WTC11 (cell line): ENCODE measurements around the gene CLCN1. TPM values are rescaled to one million over a fixed set of nuclear protein-coding genes. Genes with fewer than 3 reads are reported as not detected.

ENCODE experiments used
- ATAC-seq: fragments of 200-7000 bp; cut with Tn5 transposase; 2 replicates; pipeline ENCODE4 v1.10.0; 2021; ENCODE audit warnings: mild to moderate bottlenecking, moderate library complexity
- CTCF ChIA-PET: fragments of 300-600 bp; sonication (Branson Sonifier 250); formaldehyde crosslinking; loops from one replicate; lab custom pipeline; 2021; ENCODE audit warnings: antibody characterized with exemption; lab: Charles Lee
- POLR2A ChIA-PET: fragments of 350-600 bp; sonication (Branson Sonifier 250); formaldehyde crosslinking; loops from one replicate; lab custom pipeline; 2021; ENCODE audit warnings: antibody characterized with exemption; lab: Charles Lee
- DNase-seq: peaks from one replicate; pipeline ENCODE4 v3.0.0; 2021; ENCODE audit warnings: low spot score
- H3K27ac Mint-ChIP-seq: 2 replicates; pipeline ENCODE4 v1.8.0; 2021; ENCODE audit warnings: mixed read lengths
- H3K27me3 Mint-ChIP-seq: 2 replicates; pipeline ENCODE4 v1.8.0; 2021; ENCODE audit warnings: low read depth, mild to moderate bottlenecking, moderate library complexity, mixed read lengths
- H3K36me3 Mint-ChIP-seq: 2 replicates; pipeline ENCODE4 v1.8.0; 2021; ENCODE audit warnings: mixed read lengths
- H3K4me1 Mint-ChIP-seq: 2 replicates; pipeline ENCODE4 v1.8.0; 2022; ENCODE audit warnings: mixed read lengths
- H3K4me3 Mint-ChIP-seq: 2 replicates; pipeline ENCODE4 v1.8.0; 2021; ENCODE audit warnings: mild to moderate bottlenecking, moderate library complexity, mixed read lengths
- H3K9me3 Mint-ChIP-seq: 2 replicates; pipeline ENCODE4 v1.8.0; 2021; ENCODE audit warnings: mixed read lengths
- CBFB ChIP-seq: sonication (generic); formaldehyde crosslinking; IDR thresholded peaks from 2 replicates; pipeline ENCODE4 v1.8.1; 2022; ENCODE audit warnings: mild to moderate bottlenecking, low read depth, missing genetic modification reagents
- CREM ChIP-seq: sonication (generic); formaldehyde crosslinking; IDR thresholded peaks from 2 replicates; pipeline ENCODE4 v1.8.1; 2022; ENCODE audit warnings: mild to moderate bottlenecking, missing genetic modification reagents, moderate library complexity
- EMX1 ChIP-seq: fragments of 250-450 bp; sonication (Bioruptor Pico); IDR thresholded peaks from 2 replicates; pipeline ENCODE4 v1.8.0; 2021; ENCODE audit warnings: mild to moderate bottlenecking
- FOXP1 ChIP-seq: sonication (generic); formaldehyde crosslinking; IDR thresholded peaks from 2 replicates; pipeline ENCODE4 v1.8.0; 2022; ENCODE audit warnings: missing genetic modification reagents, mild to moderate bottlenecking, moderate library complexity, borderline replicate concordance
- JUN ChIP-seq: sonication (generic); formaldehyde crosslinking; IDR thresholded peaks from 2 replicates; pipeline ENCODE4 v1.8.0; 2023; ENCODE audit warnings: mild to moderate bottlenecking, missing genetic modification reagents
- NFE2L1 ChIP-seq: sonication (generic); formaldehyde crosslinking; IDR thresholded peaks from 2 replicates; pipeline ENCODE4 v1.8.1; 2023; ENCODE audit warnings: missing genetic modification reagents
- NR1H2 ChIP-seq: sonication (generic); formaldehyde crosslinking; IDR thresholded peaks from 2 replicates; pipeline ENCODE4 v1.9.0; 2021; ENCODE audit warnings: mild to moderate bottlenecking, moderate library complexity, missing genetic modification reagents
- PRRX2 ChIP-seq: fragments of 250-450 bp; sonication (Bioruptor Pico); IDR thresholded peaks from 2 replicates; pipeline ENCODE4 v1.8.0; 2021; ENCODE audit warnings: mild to moderate bottlenecking
- RELA ChIP-seq: sonication (generic); formaldehyde crosslinking; IDR thresholded peaks from 2 replicates; pipeline ENCODE4 v1.8.1; 2022; ENCODE audit warnings: missing genetic modification reagents, mild to moderate bottlenecking, borderline replicate concordance
- SP1 ChIP-seq: sonication (generic); formaldehyde crosslinking; conservative IDR thresholded peaks from 2 replicates; pipeline ENCODE4 v1.8.1; 2022; ENCODE audit warnings: missing genetic modification reagents
- TEAD1 ChIP-seq: sonication (generic); formaldehyde crosslinking; IDR thresholded peaks from 2 replicates; pipeline ENCODE4 v1.8.0; 2022; ENCODE audit warnings: mild to moderate bottlenecking, missing genetic modification reagents
- ZNF232 ChIP-seq: sonication (generic); formaldehyde crosslinking; IDR thresholded peaks from 2 replicates; pipeline ENCODE4 v1.8.0; 2022; ENCODE audit warnings: mild to moderate bottlenecking, missing genetic modification reagents
- ZSCAN18 ChIP-seq: fragments of 250-450 bp; sonication (Bioruptor Pico); IDR thresholded peaks from 2 replicates; pipeline ENCODE4 v2.1.2; 2022; ENCODE audit warnings: mild to moderate bottlenecking, moderate library complexity
- total RNA-seq: library from RNA; stranded (reverse); gene quantifications from 3 replicates; pipeline ENCODE4 v1.2.3, GENCODE V29; 2021
- TF ChIP-seq, protein P1 (sequence below): fragments of 250-450 bp; sonication (Bioruptor Pico); IDR thresholded peaks from 2 replicates; pipeline ENCODE4 v1.9.0; 2021; ENCODE audit warnings: mild to moderate bottlenecking
- TF ChIP-seq, protein P2 (sequence below): sonication (generic); formaldehyde crosslinking; conservative IDR thresholded peaks from 2 replicates; pipeline ENCODE4 v1.8.1; 2023; ENCODE audit warnings: mild to moderate bottlenecking, low read depth, missing genetic modification reagents, moderate library complexity
- TF ChIP-seq, protein P3 (sequence below): sonication (generic); formaldehyde crosslinking; IDR thresholded peaks from 2 replicates; pipeline ENCODE4 v1.8.1; 2023; ENCODE audit warnings: mild to moderate bottlenecking, missing genetic modification reagents
- TF ChIP-seq, protein P4 (sequence below): fragments of 250-450 bp; sonication (Bioruptor Pico); conservative IDR thresholded peaks from 2 replicates; pipeline ENCODE4 v1.9.0; 2021; ENCODE audit warnings: mild to moderate bottlenecking
- TF ChIP-seq, protein P5 (sequence below): sonication (generic); formaldehyde crosslinking; IDR thresholded peaks from 2 replicates; pipeline ENCODE4 v1.8.0; 2022; ENCODE audit warnings: mild to moderate bottlenecking, missing genetic modification reagents
- TF ChIP-seq, protein P6 (sequence below): sonication (generic); formaldehyde crosslinking; IDR thresholded peaks from 2 replicates; pipeline ENCODE4 v1.8.1; 2022; ENCODE audit warnings: missing genetic modification reagents, borderline replicate concordance

The CLCN1 gene
- total RNA-seq, 1 experiment from 2014 or later, result 0.28 TPM

DNA sequence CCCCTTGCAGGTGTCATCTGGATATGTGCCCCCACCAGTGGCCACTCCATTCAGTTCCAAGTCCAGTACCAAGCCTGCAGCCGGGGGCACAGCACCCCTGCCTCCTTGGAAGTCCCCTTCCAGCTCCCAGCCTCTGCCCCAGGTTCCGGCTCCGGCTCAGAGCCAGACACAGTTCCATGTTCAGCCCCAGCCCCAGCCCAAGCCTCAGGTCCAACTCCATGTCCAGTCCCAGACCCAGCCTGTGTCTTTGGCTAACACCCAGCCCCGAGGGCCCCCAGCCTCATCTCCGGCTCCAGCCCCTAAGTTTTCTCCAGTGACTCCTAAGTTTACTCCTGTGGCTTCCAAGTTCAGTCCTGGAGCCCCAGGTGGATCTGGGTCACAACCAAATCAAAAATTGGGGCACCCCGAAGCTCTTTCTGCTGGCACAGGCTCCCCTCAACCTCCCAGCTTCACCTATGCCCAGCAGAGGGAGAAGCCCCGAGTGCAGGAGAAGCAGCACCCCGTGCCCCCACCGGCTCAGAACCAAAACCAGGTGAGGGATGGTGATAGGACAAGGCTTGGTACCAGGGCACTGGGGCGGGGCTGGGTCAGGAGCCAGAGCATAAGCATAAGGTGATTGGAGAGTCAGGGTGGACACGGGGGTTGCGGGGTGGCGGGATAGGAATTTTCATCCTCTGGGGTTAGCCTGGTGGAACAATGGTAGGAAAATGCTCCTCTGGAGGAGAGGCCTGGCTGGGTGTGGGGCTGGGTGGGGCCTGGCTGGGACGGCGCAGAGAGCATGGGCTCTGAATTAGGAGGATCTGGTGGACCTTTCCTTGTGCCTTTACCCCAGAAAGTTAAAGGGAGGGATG, 67.1 kb downstream of the CLCN1 start (continued):
- TF ChIP-seq ZSCAN18 (CRISPR knock-in tag), result no peak
- TF ChIP-seq, protein P1, sequence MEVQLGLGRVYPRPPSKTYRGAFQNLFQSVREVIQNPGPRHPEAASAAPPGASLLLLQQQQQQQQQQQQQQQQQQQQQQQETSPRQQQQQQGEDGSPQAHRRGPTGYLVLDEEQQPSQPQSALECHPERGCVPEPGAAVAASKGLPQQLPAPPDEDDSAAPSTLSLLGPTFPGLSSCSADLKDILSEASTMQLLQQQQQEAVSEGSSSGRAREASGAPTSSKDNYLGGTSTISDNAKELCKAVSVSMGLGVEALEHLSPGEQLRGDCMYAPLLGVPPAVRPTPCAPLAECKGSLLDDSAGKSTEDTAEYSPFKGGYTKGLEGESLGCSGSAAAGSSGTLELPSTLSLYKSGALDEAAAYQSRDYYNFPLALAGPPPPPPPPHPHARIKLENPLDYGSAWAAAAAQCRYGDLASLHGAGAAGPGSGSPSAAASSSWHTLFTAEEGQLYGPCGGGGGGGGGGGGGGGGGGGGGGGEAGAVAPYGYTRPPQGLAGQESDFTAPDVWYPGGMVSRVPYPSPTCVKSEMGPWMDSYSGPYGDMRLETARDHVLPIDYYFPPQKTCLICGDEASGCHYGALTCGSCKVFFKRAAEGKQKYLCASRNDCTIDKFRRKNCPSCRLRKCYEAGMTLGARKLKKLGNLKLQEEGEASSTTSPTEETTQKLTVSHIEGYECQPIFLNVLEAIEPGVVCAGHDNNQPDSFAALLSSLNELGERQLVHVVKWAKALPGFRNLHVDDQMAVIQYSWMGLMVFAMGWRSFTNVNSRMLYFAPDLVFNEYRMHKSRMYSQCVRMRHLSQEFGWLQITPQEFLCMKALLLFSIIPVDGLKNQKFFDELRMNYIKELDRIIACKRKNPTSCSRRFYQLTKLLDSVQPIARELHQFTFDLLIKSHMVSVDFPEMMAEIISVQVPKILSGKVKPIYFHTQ (CRISPR knock-in tag), result 0 out of 2 replicates have a peak, but pooled peaks have one; percentile 35
- TF ChIP-seq, protein P2, sequence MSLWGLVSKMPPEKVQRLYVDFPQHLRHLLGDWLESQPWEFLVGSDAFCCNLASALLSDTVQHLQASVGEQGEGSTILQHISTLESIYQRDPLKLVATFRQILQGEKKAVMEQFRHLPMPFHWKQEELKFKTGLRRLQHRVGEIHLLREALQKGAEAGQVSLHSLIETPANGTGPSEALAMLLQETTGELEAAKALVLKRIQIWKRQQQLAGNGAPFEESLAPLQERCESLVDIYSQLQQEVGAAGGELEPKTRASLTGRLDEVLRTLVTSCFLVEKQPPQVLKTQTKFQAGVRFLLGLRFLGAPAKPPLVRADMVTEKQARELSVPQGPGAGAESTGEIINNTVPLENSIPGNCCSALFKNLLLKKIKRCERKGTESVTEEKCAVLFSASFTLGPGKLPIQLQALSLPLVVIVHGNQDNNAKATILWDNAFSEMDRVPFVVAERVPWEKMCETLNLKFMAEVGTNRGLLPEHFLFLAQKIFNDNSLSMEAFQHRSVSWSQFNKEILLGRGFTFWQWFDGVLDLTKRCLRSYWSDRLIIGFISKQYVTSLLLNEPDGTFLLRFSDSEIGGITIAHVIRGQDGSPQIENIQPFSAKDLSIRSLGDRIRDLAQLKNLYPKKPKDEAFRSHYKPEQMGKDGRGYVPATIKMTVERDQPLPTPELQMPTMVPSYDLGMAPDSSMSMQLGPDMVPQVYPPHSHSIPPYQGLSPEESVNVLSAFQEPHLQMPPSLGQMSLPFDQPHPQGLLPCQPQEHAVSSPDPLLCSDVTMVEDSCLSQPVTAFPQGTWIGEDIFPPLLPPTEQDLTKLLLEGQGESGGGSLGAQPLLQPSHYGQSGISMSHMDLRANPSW (CRISPR knock-in tag), result no peak
- TF ChIP-seq, all 79 proteins: peak for 2

- Mint-ChIP-seq H3K27me3 (no peaks in the 10 kb centered on the region), H3K4me3 (0 out of 2 replicates have a peak overlapping the region, but pooled peaks have one; percentile 72), H3K27ac (no peak overlapping the region), H3K9me3 (no peaks in the 10 kb centered on the region), H3K36me3 (peaks cover 7% of the 10 kb centered on the region), H3K4me1 (peaks cover 26% of the 10 kb centered on the region)
- ChIA-PET POLR2A (no interaction called here), CTCF (interaction anchor here (1.2 to 1.6 kb wide), 3 partner anchors 22 to 25 kb away, joined by 3 to 5 read pairs (median 4); partner anchors contain the start of gene EPHA1)
- no peak for ATAC-seq
- no peak for DNase-seq
- TF ChIP-seq CREM (CRISPR knock-in tag) (no peak), JUN (CRISPR knock-in tag) (no peak), SP1 (CRISPR knock-in tag) (no peak), CBFB (no peak), RELA (CRISPR knock-in tag) (no peak), NR1H2 (CRISPR knock-in tag) (no peak), NFE2L1 (CRISPR knock-in tag) (no peak), TEAD1 (no peak), PRRX2 (CRISPR knock-in tag) (no peak), ZNF232 (CRISPR knock-in tag) (no peak), FOXP1 (CRISPR knock-in tag) (no peak), EMX1 (CRISPR knock-in tag) (no peak), ZSCAN18 (CRISPR knock-in tag) (no peak)
- TF ChIP-seq, protein P3, sequence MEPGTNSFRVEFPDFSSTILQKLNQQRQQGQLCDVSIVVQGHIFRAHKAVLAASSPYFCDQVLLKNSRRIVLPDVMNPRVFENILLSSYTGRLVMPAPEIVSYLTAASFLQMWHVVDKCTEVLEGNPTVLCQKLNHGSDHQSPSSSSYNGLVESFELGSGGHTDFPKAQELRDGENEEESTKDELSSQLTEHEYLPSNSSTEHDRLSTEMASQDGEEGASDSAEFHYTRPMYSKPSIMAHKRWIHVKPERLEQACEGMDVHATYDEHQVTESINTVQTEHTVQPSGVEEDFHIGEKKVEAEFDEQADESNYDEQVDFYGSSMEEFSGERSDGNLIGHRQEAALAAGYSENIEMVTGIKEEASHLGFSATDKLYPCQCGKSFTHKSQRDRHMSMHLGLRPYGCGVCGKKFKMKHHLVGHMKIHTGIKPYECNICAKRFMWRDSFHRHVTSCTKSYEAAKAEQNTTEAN (CRISPR knock-in tag), result no peak
- TF ChIP-seq, protein P4, sequence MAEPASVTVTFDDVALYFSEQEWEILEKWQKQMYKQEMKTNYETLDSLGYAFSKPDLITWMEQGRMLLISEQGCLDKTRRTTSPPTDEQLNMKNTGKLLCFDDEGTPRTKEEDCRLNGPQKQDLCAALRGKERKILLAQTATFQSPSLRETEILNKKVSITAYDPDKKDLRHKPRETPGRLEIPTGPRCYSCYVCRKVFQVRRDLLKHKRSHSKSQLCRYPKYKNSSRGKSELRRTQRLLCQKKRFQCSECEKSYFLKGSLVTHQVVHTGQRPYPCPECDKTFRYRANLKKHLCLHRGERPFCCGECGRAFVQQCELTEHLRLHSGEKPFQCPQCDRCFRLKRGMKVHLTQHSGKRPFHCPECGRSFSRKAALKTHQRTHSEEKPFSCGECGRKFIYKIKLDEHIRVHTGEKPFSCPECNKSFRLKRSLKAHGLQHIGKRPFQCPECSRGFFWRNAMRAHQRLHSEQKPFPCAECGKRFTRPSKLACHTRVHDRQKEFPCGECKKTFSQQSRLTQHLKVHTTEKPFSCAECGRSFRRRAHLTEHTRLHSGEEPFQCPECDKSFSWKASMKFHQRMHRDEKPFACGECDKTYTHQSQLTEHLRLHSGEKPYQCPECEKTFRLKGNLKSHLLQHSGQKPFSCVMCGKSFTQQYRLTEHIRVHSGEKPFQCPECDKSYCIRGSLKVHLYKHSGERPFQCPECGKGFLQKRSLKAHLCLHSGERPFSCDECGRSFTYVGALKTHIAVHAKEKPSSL, result no peak
- TF ChIP-seq, protein P5, sequence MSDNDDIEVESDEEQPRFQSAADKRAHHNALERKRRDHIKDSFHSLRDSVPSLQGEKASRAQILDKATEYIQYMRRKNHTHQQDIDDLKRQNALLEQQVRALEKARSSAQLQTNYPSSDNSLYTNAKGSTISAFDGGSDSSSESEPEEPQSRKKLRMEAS (CRISPR knock-in tag), result no peak
- TF ChIP-seq, protein P6, sequence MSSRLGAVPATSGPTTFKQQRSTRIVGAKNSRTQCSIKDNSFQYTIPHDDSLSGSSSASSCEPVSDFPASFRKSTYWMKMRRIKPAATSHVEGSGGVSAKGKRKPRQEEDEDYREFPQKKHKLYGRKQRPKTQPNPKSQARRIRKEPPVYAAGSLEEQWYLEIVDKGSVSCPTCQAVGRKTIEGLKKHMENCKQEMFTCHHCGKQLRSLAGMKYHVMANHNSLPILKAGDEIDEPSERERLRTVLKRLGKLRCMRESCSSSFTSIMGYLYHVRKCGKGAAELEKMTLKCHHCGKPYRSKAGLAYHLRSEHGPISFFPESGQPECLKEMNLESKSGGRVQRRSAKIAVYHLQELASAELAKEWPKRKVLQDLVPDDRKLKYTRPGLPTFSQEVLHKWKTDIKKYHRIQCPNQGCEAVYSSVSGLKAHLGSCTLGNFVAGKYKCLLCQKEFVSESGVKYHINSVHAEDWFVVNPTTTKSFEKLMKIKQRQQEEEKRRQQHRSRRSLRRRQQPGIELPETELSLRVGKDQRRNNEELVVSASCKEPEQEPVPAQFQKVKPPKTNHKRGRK (CRISPR knock-in tag), result no peak
Measured at GRCh38 chr7:143383642-143383957, 67.7 kb downstream of the CLCN1 start.
